K562 (cell line): ENCODE data around the gene MGAT4B. TPM values are rescaled to one million over a fixed set of nuclear protein-coding genes. Genes with fewer than 3 reads are reported as not detected.

Source experiments
- BCL6 ChIP-seq: fragments of 250-450 bp; sonication (Bioruptor Pico); IDR thresholded peaks from 2 replicates; pipeline ENCODE4 v1.4.0; 2020
- BDP1 ChIP-seq: IDR thresholded peaks from 3 replicates; pipeline ENCODE4 v1.6.1; 2011; ENCODE audit not compliant: insufficient read length, insufficient read depth
- CEBPG ChIP-seq, 3 experiments: fragments of 200-800 bp in 1 of 3; sonication (Bioruptor generic) in 1 of 3; sonication (generic) in 1 of 3; formaldehyde crosslinking in 1 of 3; IDR thresholded peaks in 2 of 3; conservative IDR thresholded peaks in 1 of 3; 2 replicates each; pipeline versions ENCODE4 v1.6.1 to v1.8.0; 2016 to 2022; ENCODE audit warnings: missing compliant biosample characterization in 2 of 3, missing genetic modification characterization in 2 of 3, mild to moderate bottlenecking in 1 of 3, missing genetic modification reagents in 1 of 3
- CREB3 ChIP-seq: fragments of 450-650 bp; conservative IDR thresholded peaks from 2 replicates; pipeline ENCODE4 v1.6.1; 2016; ENCODE audit warnings: missing genetic modification characterization, low read depth, mild to moderate bottlenecking, missing compliant biosample characterization, moderate library complexity
- ELF4 ChIP-seq: fragments of 450-650 bp; formaldehyde crosslinking; IDR thresholded peaks from 2 replicates; pipeline ENCODE4 v1.4.0; 2022; ENCODE audit warnings: missing genetic modification characterization
- ESRRA ChIP-seq: fragments of 450-650 bp; IDR thresholded peaks from 2 replicates; pipeline ENCODE4 v1.6.1; 2014; ENCODE audit warnings: low read depth, mild to moderate bottlenecking, moderate library complexity, borderline replicate concordance
- ETV1 ChIP-seq: fragments of 450-650 bp; conservative IDR thresholded peaks from 2 replicates; pipeline ENCODE4 v1.6.1; 2016; ENCODE audit warnings: missing genetic modification characterization, control low read depth, low read depth, missing compliant biosample characterization
- ETV5 ChIP-seq: sonication (generic); formaldehyde crosslinking; IDR thresholded peaks from 2 replicates; pipeline ENCODE4 v1.4.0; 2020; ENCODE audit warnings: low read depth, mild to moderate bottlenecking, missing genetic modification reagents
- EWSR1 ChIP-seq: fragments of 450-650 bp; IDR thresholded peaks from 2 replicates; pipeline ENCODE4 v1.6.1; 2018; ENCODE audit warnings: borderline replicate concordance, mild to moderate bottlenecking, low read depth, moderate library complexity; ENCODE audit not compliant: partially characterized antibody
- FIP1L1 ChIP-seq: fragments of 200-400 bp; formaldehyde crosslinking; IDR thresholded peaks from 2 replicates; pipeline ENCODE4 v1.6.1; 2018; ENCODE audit warnings: mild to moderate bottlenecking, low read depth, low read length; ENCODE audit not compliant: poor library complexity, severe bottlenecking
- HDGF ChIP-seq: fragments of 450-650 bp; IDR thresholded peaks from 2 replicates; pipeline ENCODE4 v1.6.1; 2016
- JUND ChIP-seq, 2 experiments: IDR thresholded peaks; 2 replicates in 1 of 2; 3 replicates in 1 of 2; pipeline ENCODE4 v1.6.1; 2011; ENCODE audit warnings: borderline replicate concordance in 2 of 2, low read depth in 2 of 2, low read length in 2 of 2, improper control_type of control experiment in 1 of 2, missing biosample characterization in 1 of 2, missing genetic modification characterization in 1 of 2, missing genetic modification reagents in 1 of 2
- KDM4B ChIP-seq, 2 experiments: fragments of 450-650 bp in 1 of 2; sonication (generic) in 1 of 2; IDR thresholded peaks; 2 replicates each; pipeline ENCODE4 v1.6.1; 2016 to 2017; ENCODE audit warnings: borderline replicate concordance in 2 of 2, antibody characterized with exemption in 1 of 2, low read depth in 1 of 2, mild to moderate bottlenecking in 1 of 2
- MAFG ChIP-seq: fragments of 450-650 bp; conservative IDR thresholded peaks from 2 replicates; pipeline ENCODE4 v1.6.1; 2016; ENCODE audit warnings: missing genetic modification characterization, missing compliant biosample characterization
- NFIC ChIP-seq: fragments of 450-650 bp; IDR thresholded peaks from 2 replicates; pipeline ENCODE4 v1.6.1; 2017; ENCODE audit warnings: mild to moderate bottlenecking, inconsistent platforms
- NFYB ChIP-seq: IDR thresholded peaks from 2 replicates; pipeline ENCODE4 v1.6.1; 2011; ENCODE audit warnings: mild to moderate bottlenecking, moderate library complexity; ENCODE audit not compliant: insufficient read length; ENCODE audit errors: extremely low read depth
- NR2C1 ChIP-seq, 2 experiments: fragments of 450-650 bp; IDR thresholded peaks; 2 replicates each; pipeline ENCODE4 v1.6.1; 2017; ENCODE audit warnings: mild to moderate bottlenecking in 2 of 2, antibody characterized with exemption in 1 of 2, inconsistent platforms in 1 of 2, missing compliant biosample characterization in 1 of 2, missing genetic modification characterization in 1 of 2
- SMAD3 ChIP-seq: fragments of 450-650 bp; formaldehyde crosslinking; conservative IDR thresholded peaks from 2 replicates; pipeline ENCODE4 v1.4.0; 2020; ENCODE audit warnings: mild to moderate bottlenecking
- TAL1 ChIP-seq: fragments of 450-650 bp; IDR thresholded peaks from 2 replicates; pipeline ENCODE4 v1.6.1; 2016; ENCODE audit warnings: mild to moderate bottlenecking
- TCF7L2 ChIP-seq: fragments of 150-350 bp; IDR thresholded peaks from 2 replicates; pipeline ENCODE4 v1.6.1; 2016; ENCODE audit warnings: low read depth, mild to moderate bottlenecking, low read length, moderate library complexity
- ZKSCAN8 ChIP-seq: fragments of 200-800 bp; sonication (Bioruptor generic); IDR thresholded peaks from 2 replicates; pipeline ENCODE4 v1.6.1; 2016; ENCODE audit warnings: missing genetic modification characterization, missing compliant biosample characterization
- ZNF175 ChIP-seq: fragments of 200-800 bp; sonication (Bioruptor generic); IDR thresholded peaks from 2 replicates; pipeline ENCODE4 v1.6.1; 2016; ENCODE audit warnings: low read depth, mild to moderate bottlenecking, missing genetic modification characterization, missing compliant biosample characterization
- ZNF780A ChIP-seq: fragments of 250-450 bp; sonication (Bioruptor Pico); IDR thresholded peaks from 2 replicates; pipeline ENCODE4 v1.5.0; 2021; ENCODE audit warnings: mild to moderate bottlenecking
- ZNF79 ChIP-seq: fragments of 250-450 bp; sonication (Bioruptor Pico); IDR thresholded peaks from 2 replicates; pipeline ENCODE4 v1.4.0; 2020; ENCODE audit warnings: low read depth, mild to moderate bottlenecking, moderate library complexity
- polyA plus RNA-seq, 8 experiments: library from polyadenylated mRNA; depleted of rRNA in 4 of 8; stranded (reverse) in 5 of 8; unstranded in 3 of 8; fragments of >200 nt; fragmentation: Nextera tagmentation in 2 of 8; fragmentation: Illumina TruSeq in 1 of 8; extraction: Ambion mirVana in 2 of 8; extraction: Trizol in 1 of 8; gene quantifications; 2 replicates each; pipeline versions ENCODE4 v1.2.1 to v1.2.3, GENCODE V29; 2011 to 2014; ENCODE audit warnings: inconsistent platforms in 1 of 8, missing spikeins in 1 of 8
- total RNA-seq, 7 experiments: library from RNA; depleted of rRNA in 6 of 7; stranded (reverse); fragments of >200 nt in 6 of 7; fragmentation: Illumina TruSeq in 2 of 7; extraction: Trizol in 2 of 7; gene quantifications; 2 replicates each; pipeline versions ENCODE4 v1.2.1 to v1.2.3, GENCODE V29; 2011 to 2021; ENCODE audit warnings: low replicate concordance in 1 of 7
- TF ChIP-seq, protein P1 (sequence below): fragments of 250-450 bp; sonication (Bioruptor Pico); IDR thresholded peaks from 2 replicates; pipeline ENCODE4 v1.5.0; 2020; ENCODE audit warnings: mild to moderate bottlenecking, borderline replicate concordance
- TF ChIP-seq, protein P2 (sequence below): fragments of 450-650 bp; IDR thresholded peaks from 2 replicates; pipeline ENCODE4 v1.6.1; 2016

Gene MGAT4B
- total and polyA plus RNA-seq, 9 of the 15 experiments (the other 6 are each of a cell fraction or from before 2014, with no cell fraction given) = 0.34 to 133 (median 75.4) TPM

DNA sequence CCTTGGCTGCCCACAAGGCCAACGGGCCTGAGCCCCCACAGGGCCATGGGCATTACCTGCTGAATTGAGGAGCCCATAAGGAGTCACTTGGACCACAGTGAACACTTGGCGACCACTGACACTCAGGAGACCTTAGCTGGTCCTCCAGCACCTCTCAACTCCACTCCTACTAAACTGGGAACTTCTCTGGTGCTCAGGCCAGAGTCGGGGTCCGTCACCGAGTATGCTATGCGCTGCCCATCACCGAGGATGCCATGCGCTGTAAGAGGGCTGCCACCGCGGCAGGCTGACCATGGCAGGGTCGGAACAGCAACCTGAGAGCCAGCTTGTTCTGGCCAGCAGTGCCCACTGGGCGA, 13.4 kb upstream of the MGAT4B start (continued):
- TF ChIP-seq, protein P1, sequence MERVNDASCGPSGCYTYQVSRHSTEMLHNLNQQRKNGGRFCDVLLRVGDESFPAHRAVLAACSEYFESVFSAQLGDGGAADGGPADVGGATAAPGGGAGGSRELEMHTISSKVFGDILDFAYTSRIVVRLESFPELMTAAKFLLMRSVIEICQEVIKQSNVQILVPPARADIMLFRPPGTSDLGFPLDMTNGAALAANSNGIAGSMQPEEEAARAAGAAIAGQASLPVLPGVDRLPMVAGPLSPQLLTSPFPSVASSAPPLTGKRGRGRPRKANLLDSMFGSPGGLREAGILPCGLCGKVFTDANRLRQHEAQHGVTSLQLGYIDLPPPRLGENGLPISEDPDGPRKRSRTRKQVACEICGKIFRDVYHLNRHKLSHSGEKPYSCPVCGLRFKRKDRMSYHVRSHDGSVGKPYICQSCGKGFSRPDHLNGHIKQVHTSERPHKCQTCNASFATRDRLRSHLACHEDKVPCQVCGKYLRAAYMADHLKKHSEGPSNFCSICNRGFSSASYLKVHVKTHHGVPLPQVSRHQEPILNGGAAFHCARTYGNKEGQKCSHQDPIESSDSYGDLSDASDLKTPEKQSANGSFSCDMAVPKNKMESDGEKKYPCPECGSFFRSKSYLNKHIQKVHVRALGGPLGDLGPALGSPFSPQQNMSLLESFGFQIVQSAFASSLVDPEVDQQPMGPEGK (CRISPR knock-in tag) = no peak
- TF ChIP-seq, protein P2, sequence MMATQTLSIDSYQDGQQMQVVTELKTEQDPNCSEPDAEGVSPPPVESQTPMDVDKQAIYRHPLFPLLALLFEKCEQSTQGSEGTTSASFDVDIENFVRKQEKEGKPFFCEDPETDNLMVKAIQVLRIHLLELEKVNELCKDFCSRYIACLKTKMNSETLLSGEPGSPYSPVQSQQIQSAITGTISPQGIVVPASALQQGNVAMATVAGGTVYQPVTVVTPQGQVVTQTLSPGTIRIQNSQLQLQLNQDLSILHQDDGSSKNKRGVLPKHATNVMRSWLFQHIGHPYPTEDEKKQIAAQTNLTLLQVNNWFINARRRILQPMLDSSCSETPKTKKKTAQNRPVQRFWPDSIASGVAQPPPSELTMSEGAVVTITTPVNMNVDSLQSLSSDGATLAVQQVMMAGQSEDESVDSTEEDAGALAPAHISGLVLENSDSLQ = no peak
- TF ChIP-seq TAL1 = no peak
- TF ChIP-seq KDM4B (IDR thresholded peaks at IDR 0.05; ENCODE audit: borderline replicate concordance in 2 of 2, low read depth in 1 of 2) = no peak
- no peak for TF ChIP-seq FIP1L1
- TF ChIP-seq JUND (IDR thresholded peaks at IDR 0.05; ENCODE audit: borderline replicate concordance, low read depth, low read length) = no peak
- no peak for TF ChIP-seq JUND (tag; IDR thresholded peaks at IDR 0.05; ENCODE audit: borderline replicate concordance, low read depth, low read length)
- TF ChIP-seq ETV5 (CRISPR knock-in tag) = no peak
- 0 out of 2 replicates have a peak, but pooled peaks have one; percentile 20 for TF ChIP-seq ZNF780A (CRISPR knock-in tag)
- TF ChIP-seq SMAD3 (CRISPR knock-in tag) = no peak
- TF ChIP-seq ELF4 (CRISPR knock-in tag) = no peak
- 0 out of 2 replicates have a peak, but pooled peaks have one; percentile 11 for TF ChIP-seq BCL6 (CRISPR knock-in tag)
- TF ChIP-seq NFIC = no peak
- no peak for TF ChIP-seq NFYB
- no peak for TF ChIP-seq ZKSCAN8 (CRISPR knock-in tag)
- no peak for TF ChIP-seq ESRRA
- TF ChIP-seq TCF7L2 = no peak
- no peak for TF ChIP-seq MAFG (tag)
- TF ChIP-seq EWSR1 = no peak
- TF ChIP-seq ZNF175 (CRISPR knock-in tag) = no peak
- TF ChIP-seq CREB3 = peak; percentile 77
- TF ChIP-seq CEBPG (CRISPR knock-in tag; IDR thresholded peaks at IDR 0.05) = no peak
- no peak for TF ChIP-seq CEBPG (tag; conservative IDR thresholded peaks at IDR 0.05 in 1 of 2, IDR thresholded peaks at IDR 0.05 in 1 of 2)
- TF ChIP-seq ETV1 (tag) = no peak
- TF ChIP-seq NR2C1 (IDR thresholded peaks at IDR 0.05) = no peak
- peak; percentile 51 for TF ChIP-seq NR2C1 (tag; IDR thresholded peaks at IDR 0.05)
- TF ChIP-seq ZNF79 (CRISPR knock-in tag) = no peak
- no peak for TF ChIP-seq HDGF
- TF ChIP-seq BDP1 = no peak
